Measurements from ENCODE around the gene SPRR2D.

DNA sequence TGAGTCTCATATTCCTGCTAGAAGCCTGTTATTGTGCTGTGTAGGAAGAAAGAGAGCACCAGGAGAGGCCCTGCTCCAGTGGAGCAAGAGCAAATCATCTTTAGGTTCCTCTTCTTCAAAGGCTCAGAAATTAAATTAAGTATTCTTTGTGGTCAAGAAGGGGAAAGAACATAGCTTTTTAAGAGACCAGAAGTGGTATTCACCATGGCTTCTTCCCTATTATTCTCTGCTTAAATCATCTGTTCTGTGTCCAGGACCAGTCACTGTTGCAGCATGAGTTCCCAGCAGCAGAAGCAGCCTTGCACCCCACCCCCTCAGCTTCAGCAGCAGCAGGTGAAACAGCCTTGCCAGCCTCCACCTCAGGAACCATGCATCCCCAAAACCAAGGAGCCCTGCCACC, 8.8 kb downstream of the SPRR2D start:
- TF ChIP-seq, protein P1, sequence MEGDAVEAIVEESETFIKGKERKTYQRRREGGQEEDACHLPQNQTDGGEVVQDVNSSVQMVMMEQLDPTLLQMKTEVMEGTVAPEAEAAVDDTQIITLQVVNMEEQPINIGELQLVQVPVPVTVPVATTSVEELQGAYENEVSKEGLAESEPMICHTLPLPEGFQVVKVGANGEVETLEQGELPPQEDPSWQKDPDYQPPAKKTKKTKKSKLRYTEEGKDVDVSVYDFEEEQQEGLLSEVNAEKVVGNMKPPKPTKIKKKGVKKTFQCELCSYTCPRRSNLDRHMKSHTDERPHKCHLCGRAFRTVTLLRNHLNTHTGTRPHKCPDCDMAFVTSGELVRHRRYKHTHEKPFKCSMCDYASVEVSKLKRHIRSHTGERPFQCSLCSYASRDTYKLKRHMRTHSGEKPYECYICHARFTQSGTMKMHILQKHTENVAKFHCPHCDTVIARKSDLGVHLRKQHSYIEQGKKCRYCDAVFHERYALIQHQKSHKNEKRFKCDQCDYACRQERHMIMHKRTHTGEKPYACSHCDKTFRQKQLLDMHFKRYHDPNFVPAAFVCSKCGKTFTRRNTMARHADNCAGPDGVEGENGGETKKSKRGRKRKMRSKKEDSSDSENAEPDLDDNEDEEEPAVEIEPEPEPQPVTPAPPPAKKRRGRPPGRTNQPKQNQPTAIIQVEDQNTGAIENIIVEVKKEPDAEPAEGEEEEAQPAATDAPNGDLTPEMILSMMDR (IDR thresholded peaks at IDR 0.05): no peak
- TF ChIP-seq POLR2A (IDR thresholded peaks at IDR 0.05): no peak

All from testis (tissue), 2 donors.